ENCODE results near the gene CACNG1.

- TF ChIP-seq CTCF (IDR thresholded peaks at IDR 0.05) (no peak), POLR2A (IDR thresholded peaks at IDR 0.05) (no peak)
Measured at GRCh38 chr17:67079491-67079890, 35.1 kb downstream of the CACNG1 start.

Measured in heart left ventricle (tissue), 13 donors.